Stimulated activated naive CD4-positive, alpha-beta T cell (primary cell): ENCODE measurements around the gene NET1.

Source experiments
- DNase-seq, 6 experiments: peaks; one replicate each; lab custom pipeline; 2025; lab: John Stamatoyannopoulos, UW

NET1 gene

DNA sequence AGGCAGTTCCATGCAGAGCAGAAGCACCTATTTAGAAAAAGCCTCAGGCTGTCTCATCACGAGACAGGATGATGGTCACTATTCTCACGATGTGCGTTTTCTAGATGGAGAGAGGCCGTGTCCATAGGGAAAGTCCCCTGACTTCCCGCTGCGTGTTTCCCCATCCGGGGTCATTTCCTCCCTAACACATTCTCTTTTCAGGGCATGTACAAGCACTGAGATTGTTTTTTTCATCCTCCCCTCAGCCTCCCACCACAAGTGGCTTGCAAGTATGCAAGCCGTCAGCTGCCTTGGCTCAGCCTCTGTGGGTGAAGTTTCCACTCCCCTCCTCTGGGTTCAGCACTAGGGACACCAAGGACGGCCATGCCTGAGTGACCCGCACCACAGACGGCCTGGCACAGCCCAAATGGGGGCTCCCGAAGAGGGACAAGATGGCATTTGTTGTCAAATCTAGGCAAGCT, 89.7 kb downstream of the NET1 start:
- DNase-seq: no peak

DNA sequence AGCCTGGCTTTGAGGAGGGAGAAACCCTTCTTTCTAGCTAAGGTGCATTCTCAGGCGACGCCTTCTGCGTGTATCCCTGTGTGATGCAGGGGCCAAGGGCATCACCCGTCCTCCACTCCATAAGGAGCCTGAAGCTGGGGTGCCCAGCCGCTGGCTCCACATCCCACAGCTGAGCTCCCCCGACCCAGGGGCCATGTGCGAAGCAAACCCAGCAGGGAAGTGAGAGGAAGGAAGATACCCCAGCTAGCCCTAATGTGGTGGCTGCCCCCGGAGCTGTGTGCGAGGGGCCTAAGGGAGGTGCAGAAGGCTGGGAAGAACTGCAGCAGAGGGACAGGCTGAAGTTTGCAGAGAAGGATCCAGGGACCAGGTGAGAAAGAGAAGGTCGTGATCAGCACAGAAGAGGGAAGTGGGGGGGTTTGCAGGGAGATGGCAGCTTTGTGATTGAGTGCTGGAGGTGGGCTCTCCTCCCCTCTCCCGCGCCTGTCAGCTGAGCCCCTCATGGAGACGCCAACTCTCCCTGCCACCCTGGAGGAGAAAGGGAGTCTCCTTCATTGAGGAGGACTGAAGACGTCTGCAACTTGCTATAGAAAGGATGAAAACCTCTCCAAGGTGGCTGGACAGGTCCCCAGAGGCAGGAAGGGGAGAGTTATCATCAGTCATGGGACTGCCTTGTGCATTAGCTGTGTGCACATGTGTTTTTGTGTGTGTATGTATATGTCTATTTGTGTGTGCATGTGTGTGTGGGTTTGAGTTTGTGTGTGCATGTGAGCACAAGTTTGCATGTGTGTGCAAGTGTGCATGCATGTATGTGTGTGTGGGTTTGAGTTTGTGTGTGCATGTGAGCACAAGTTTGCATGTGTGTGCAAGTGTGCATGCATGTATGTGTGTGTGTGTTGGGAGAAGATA, 90.5 kb downstream of the NET1 start:
- DNase-seq: no peak

DNA sequence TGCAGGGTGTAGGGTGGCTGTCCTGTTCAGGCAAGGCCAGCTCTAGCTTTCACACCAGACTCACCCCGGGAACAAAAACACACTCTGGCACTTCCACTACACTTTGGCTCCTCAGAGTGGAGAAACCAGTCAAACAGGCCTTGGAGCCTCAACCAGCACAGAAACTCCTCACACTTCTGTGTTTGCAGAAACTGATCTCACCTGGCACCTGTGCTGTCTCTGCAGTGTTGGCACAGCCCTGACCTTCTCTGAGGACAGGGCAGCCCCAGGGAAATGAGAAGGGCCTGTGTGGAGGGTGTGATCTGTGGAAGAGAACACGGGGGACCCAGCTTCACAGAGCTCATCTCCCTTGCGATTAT, 91.1 kb downstream of the NET1 start:
- DNase-seq: no peak

DNA sequence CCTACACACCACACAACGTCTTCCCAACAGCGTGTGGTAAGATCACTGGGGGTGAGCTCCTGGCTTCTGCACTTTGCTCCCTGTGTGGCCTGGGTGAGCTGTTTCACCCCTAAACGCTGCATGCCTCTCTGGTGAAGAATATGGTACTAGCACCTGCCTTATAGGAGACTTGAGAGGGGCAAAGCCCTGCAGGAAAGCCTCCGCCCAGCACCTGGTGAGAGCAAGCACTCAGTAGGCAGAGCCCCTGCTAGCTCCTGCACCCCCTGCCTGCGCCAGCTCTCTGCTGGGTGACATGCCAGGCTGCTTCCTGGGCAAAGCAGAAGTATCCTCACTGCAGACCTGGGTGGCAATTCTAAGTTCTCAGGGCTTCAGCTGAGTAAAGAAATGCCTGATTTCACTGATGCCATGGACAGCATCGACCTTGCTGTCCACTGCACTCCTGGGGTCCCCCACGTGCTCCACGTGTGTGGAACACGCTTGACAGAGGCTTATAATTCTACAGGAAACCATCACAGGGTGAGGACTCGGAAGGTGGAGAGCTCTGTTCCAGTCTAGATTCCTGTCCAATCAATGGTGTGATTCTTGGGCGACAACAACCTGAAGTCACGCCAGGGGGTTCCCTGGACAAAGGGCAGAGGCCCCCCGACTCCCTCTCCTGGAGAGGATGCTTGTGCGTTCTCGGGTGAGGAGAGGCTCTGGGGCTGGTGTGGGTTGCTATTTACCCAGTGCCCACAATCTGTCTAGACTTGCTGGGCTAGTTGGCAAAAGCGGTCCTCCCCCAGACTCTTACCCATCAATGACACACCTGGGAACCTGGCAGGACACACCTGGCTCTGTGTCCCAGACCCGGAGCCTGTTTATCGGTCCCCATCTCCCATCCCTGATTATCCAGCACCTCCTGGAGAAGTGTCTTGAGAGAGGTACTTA, 92.1 kb downstream of the NET1 start:
- no peak for DNase-seq

DNA sequence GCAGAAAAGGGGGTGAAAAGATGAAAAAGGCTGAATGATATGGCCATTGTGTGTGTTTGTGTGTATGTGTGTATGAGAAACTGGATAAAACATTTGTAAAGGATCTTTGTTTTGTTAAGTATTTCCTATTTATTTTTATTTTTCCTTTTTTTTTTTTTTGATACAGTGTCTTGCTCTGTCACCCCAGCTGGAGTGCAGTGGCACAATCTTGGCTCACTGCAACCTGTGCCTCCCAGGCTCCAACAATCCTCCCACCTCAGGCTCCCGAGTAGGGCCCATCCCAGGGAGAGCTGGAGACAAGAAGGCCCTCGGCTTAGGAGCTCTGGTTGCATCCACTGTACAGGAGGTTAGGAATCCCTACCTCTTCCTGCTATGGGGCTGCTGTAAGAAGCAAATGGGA, 93.9 kb downstream of the NET1 start:
- DNase-seq: no peak

DNA sequence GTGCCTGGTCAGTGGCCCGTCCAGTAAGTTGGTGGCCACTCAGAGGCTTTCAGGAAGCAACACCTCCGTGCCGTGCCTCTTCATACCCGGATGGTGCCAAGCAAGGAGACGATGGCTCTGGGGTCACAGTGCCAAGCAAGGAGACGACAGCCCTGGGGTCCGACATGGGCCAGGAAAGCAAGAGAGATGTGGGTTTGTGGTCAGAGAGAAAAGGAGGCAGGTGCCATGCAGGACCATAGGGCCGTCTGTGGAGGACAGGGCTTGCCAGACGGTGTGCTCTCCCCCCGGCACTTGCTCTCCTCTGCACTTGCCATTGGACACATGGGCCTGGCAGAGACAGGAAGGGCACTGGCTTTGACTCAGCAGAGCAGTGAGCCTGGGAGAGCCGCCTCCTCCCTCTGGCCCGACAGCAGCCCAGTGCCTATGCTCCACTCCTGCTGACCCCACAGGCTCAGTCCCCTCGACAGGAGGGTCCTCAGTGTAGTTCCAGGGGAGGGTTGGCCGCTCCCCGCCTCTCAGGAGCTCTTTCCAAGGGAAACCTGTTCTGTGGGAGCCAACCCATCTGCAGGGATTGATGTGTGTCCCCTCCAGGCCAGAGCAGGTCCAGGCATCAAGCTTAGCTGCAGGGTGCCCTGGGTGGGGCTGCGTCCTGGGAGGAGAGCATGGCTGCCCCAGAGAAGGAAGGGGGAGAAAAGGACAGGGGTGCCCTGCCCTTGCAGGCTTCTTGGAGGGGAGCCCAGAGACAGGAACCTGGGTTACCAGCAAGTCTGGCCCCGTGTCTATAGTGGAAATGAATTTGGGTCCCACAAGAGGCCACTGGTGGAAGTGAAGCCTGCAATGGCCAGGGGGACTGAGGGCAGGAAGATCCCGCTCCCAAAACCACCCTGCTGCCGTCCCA, 94.6 kb downstream of the NET1 start:
- no peak for DNase-seq

DNA sequence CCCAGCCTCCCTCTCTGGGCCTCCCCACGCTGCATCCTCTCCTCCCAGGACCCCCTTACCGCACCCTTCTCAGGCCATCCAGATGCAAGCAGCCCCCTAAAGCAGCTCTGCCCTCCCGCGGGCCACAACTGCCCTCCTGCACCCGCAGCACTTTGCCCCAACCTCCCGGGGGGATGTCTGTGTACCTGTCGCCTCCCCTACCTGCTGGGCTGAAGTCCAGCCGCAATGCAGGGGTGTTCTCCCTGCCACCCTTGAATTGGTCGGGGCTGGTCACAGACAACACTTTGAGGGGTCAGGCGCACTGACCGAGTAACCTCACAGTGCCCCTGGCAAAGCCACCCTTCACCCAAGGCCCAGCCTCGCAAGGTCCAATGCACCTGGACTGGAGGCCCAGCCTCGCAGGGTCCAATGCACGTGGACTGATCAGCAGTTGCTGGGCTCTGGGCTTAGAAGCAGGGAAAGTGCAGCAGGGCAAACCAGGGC, 95.3 kb downstream of the NET1 start:
- DNase-seq: no peak

DNA sequence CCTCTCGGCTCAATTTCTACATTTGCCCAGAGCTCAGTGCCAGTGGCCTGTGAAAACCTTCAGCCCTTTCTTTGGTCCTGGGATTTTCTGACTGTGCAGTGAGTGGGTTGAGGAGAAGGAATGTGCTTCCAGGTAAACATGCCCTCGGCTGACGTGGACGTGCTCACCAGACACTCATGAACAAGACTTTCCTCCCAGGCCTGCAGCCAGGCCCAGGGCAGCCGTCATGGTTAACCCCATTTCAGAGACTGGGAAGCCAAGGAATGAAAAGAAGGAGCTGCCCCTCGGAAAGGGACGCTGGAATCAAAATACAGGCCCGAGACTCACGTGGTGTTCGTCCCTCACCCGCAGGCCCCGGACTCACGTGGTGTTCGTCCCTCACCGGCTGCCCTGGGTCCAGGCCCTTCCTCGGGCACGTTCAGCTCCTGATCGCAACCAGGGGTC, 95.8 kb downstream of the NET1 start:
- no peak for DNase-seq
